IPS-NIHi7 (cell line): Measurements from ENCODE around the gene TBX2.

Experiments
- DNase-seq: peaks from one replicate; pipeline ENCODE4 v3.0.0; 2012; ENCODE audit warnings: mixed read lengths; ENCODE audit errors: extremely low spot score

TBX2 gene

DNA sequence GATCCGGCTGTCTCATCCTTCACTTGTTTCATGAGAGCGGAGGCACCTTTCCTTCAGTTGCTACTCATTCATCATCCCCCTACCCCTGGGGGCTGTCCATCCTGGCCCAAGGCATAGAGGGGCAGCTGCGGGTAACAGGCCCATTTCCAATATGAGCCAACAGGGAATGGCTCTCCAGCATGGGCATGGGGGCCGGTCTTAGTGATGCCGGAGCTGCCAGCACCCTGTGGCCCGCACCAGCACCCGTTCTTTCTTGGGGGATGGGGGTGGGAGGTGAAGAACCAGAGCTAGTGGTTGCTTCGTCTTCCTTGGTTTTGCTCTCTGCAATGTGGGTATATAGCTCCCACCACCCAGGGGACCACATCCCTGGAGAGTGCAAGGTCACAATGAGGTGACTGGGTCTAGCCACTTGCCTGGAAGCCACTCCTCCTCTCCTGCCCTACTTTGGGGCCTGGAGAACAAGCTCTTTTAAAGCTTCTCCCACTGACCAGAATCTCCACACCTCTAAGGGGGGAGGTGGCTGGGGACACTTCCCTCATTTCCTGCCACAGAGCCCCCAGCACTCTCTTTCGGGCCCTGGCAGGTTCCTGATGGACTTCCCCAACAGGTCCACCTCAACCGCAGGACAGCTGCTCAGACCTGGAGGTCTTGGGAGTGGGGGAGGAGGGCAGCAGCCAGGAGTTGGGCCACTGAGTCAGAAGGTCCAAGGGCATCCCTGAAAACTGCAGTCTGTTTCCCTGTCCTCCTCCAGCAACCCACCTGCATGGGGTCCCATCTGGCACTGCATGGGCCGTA is 11.9 kb upstream of the TBX2 start:
- DNase-seq: no peak

DNA sequence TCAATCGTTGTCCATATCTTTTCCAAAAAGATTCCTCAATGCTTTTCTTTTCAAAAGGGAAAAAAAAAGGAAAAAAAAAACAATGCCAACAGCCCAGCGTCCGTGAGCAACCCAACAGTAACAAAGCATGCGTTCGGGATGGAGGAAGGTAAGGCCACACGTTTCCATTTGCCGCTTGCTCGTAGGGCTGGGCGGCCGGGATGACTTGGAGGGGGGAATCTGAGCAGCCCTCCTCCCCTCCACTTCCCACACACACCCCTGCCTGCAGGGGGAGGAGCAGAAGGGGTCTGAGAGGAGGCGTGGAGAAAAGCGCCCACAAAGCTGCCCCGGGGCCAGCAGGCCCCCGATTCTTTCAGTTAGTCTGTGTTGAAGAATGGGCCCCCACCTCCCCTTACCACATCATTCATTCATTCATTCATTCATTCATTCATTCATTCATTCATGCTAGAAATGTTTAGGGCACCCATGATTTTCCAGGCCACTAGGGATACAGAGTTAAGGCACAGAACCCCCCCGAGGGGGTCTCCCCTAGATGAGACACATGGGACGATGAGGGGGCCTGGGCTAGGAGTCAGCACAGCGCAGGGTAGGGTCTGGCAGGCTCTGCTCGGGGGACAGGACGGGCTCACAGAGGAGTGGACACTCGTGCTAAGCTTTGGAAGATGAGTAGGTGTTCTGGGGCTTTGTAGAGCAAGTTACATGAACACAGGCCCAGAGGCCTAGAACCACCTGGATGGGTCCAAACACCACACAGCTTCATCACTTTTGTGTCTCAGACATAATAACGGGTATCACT is 10.9 kb upstream of the TBX2 start:
- DNase-seq: no peak

DNA sequence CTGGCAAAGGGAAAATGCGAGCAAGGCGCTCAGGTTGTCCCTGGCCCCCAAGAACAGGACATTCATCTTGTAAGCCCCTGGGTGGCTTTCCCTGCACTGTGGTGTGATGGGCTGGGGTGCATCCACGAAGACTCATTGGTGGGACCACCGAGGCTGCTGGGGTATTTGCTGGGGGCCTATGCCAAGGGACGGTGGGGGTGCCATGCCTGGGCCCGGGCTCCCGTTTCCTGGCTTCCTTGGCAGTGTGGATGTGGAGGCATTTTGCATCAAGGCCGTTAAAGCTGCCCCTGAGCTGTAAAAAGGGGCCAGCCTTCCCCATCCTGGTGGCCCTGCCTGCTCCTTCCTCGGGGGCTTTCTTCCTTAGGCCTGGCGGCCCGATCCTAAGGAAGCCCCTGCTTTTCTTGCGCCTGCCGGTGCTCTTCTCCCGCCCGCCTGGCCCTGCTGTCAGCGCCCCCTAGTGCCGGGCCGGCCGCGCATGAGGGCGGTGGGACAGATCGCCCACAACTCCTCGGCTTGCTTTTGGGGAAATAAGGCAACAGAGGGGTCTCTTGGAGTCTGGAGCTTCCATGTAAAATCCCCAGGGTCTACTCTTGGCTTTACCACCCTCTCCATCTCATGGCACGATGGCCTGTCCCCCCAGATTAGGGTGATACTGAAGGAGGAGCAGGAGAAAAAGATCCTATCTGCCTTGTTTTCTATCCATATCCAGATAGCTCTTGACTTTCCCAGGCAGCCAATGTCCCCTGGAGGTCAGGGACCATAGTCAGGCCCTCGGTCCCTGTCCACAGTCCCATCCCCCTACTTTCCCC is 9.8 kb upstream of the TBX2 start:
- DNase-seq: peak; percentile 87

DNA sequence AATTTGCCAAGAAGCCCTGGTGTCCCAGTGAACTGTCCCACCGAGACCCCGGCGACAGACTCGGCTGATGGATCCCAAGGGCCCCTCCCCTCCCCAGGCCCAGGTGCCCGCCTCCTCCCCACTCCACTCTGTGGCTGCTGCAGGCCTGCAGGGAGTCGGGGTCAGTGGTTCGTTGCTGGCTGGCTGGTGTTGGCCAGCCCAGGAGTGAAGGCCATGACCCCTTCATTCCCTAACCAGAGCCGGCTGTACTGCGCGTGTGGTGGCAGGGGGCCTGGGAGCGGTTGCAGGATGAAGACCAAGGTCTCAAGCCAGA is 9.2 kb upstream of the TBX2 start:
- DNase-seq: no peak

DNA sequence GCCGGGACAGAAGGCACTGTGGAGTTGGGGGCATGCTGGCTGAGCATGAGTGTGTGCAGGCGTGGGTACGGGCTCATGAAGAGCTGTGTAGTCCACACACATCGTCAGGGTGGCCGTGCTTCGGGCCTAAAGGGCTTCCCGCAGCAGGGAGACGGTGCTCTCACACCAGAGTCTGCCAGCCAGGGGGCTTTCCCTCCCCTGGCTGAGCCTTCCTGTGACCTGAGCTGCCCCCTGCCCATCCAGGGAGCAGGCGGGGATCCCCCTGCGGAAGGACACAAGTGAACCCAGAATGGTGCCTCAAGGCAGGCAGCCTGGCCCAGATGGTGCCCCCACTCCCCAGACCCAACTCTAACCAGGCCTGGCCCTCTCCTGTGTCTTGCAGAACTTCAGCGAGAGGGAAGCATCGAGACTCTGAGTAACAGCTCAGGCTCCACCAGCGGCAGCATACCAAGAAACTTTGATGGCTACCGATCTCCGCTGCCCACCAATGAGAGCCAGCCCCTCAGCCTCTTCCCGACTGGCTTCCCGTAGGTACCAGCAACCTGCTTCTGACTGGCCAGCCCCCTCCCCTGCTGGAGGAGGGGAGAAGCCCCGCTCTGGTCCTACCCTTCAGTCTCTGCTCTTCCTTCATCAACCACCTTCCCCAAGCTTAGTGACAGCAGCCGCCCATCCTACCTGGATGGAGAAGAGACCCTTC is 7.9 kb upstream of the TBX2 start:
- DNase-seq: no peak

DNA sequence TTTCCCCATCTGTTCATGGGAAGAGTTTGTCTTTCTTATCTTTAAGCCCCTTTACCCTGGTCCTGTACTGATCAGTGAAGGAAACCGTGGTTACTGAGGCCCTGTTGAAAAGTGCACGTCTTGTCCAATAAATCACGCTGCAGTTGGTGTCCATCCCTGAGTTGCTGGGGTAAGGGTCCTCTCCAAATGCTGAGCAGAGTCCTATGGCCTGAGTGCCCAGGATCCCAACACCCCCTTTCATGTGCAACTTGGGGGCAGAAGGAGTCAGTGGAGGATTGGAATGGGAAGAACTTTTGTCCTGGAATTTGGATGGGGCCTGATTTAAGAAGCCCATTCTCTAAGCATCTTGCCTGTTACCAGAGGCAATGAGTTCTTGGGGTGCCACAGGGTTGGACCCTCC is 7.0 kb upstream of the TBX2 start:
- DNase-seq: no peak

DNA sequence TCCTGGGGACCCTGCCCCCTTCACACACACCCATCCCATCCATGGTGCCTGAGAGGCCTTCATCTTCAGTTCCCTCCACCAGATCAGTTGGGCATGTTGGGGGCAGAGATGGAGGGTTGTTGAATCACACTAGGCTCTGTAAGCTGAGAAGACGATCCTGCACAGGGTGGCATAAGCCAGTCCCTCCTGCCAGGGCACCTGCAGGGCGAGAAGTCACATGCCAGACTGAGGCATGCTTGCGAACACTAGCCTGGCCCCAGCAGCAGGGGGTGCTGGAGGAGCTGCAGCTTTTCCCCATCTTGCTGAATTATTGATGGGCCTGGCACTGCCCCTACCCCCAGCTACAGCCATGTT is 6.1 kb upstream of the TBX2 start:
- no peak for DNase-seq

DNA sequence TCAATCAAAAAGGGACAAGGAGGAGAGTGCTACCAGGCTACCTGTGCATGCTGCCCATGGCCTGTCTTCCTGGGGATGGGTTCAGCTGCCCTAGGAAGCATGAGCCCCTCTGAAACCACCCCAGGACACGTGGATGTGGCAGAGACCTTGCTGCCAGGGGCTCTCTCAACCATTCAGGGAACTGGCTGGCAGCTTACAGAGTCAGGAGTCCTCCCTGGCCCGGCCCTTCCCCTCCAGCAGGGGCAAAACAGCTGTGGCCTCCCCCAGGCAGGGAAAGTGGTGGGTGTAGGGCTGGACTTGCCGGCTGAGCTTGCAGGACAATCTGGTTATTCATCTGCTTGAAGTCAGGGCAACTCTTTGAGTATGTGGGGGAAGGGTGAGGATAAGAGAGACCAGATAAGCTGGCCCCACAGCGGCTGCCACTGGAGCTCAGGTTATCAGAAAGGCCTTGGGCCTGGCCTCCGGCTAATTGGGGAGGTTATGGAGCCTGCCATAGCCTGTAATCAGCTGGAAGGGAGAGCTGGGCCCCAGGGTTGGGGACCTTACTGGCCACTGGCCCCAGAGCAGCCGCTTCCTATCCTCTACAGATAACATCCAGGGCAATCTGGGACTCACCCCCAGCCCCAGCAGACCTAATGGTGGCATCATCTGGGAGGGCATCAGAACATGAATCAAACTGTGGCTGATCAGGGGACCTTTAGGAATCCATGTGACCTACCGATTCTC is 5.6 kb upstream of the TBX2 start:
- no peak for DNase-seq

DNA sequence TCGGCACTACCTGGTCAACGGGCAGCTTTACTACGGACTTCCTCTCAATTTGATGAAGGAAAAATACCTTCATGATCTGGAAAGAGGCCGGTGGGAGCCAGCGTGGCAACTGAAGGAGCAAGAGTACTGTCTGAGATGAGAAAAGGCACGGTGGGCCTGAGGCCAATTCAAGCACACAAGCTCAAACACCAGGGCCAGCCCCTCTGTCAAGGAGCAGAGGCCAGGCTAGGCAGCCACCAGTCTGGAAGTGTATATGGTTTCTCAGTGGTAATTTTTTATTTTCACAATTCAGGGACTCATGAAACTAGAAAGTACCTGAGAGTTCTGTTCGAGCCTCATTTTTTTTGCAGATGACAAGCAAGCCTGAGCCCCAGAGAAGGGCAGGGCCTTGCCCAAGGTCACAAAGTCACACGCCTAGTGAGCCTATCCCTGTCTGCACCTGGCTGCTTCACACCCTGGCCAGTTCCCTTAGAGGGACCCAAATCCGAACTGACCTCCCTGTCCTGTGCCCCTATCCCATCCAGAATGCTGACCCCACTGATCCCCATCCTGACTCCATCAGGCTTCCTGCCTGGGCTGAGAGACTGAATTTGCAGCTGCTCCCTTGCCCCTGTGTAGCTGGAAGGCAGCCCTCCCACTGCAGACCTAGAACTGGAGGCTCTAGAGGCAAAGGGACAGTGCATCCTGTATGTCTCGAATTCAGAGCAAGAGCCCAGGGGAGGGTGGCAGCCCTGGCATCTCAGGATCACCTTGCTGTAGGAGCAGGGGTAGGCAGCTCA is 4.8 kb upstream of the TBX2 start:
- no peak for DNase-seq

DNA sequence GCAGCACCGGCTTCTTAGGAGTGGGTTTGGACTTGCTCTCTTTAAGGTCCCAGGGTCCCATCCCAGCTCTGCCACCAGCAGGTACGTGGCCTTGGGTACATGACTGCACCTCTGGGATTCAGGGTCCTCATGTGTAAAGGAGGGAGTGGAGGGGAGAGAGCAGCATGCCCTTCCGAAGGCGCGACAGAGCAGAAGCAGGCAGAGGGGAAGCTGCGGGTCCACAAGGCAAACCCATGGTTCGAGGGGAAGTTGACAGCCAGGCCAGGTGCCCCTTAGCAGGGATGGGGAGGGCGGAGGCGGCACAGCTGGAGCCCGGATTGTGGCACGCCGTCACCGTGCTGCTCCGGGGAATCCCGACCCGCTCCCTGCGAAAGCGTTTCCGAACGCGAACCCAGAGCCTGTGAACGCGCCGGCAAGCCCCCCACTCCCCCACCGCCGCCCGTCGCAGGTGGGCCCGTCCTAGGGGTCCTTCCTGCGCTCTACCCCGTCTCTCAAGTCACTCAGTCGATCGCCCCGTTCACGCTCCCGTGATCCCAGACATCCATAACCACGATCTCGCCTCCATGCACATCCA is 4.1 kb upstream of the TBX2 start:
- DNase-seq: no peak

DNA sequence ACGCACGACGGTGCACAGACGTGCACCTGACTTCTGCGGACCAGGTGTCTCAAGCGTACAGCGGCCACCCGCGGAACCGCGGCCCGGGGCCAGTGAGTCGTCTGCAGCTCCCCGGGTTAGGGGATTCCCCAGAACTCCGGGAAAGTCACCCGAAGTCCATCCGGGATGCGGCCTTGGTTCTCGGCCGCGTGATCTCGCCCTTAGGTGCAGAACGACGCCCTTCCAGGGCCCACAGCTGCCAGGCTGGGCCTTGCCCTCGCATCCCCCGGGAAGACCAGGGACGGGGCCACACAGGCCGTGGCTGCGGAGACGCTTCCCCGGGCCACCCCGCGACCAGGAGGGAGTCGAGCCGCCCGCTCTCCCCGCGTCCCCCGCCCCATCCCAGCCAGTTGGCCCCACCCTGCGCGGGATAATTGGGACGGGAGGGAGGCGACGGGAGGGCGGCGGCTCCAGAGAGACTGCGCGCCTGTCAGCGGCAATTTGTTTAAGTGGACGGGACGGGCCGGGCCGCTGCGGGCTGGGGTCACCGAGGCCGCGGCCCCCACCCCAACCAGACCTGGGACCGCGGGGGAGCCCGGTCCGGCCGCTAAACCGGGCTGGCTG is 3.6 kb upstream of the TBX2 start:
- no peak for DNase-seq

DNA sequence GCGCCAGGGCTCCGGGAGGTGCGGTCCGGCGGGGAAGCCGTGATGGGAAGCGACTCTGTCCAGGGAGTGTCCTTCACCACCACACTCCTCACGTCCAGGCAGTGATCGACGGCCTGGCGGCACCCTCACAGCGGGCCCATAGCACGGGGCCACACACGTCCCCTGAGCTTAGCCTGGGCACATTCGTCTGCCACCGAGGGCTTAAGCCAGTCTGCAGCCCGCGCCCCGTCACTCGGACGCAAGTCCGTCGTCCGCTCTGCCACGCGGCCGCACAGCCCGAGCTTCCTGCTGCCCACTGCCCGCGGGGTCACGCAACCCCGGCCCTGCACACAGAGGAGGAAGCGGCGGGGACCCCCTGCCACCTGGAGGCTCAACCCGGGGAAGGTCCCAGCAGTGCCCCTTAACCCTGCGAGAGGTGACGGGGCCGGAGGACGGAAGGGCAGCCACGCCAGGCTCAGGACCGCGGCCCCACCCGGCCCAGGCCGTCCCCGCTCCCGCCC is 3.0 kb upstream of the TBX2 start:
- DNase-seq: no peak

DNA sequence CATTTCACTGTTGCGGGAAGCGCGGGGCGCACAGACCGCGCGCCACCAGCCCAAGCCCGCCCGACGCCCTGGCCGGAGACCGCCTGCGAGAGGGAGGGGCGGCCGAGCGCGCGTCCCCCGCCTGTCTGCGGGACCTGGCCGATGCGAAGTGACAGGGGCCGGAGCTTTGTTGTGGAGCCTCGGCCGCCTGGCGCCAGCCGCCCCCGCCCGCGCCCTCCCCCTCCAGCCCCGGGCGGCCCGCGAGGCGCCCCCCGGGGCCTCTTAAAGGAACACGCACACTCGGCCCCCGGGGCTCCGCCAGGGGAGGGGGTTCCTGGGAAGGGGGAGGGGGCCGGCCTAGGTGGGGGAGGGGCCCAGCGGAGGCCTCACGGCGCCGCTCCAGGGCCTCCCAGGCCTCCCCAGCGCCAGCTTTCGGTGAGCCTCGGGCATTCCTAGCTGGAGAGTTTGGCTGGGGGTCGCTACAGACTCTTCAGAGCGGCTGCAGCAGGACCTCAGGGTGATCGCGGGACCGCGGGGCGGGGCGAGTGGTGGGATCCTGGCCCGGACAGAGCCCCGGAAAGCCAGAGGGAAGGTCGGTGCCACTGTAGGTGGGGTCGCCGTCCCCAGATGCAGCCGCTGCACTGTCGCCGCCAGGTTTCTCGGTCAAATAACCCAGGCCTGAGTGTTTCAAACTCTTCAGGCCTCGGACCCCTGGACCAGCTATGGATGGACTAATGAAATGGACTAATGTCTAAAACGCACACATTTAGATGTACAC is 2.4 kb upstream of the TBX2 start:
- peak; percentile 68 for DNase-seq

DNA sequence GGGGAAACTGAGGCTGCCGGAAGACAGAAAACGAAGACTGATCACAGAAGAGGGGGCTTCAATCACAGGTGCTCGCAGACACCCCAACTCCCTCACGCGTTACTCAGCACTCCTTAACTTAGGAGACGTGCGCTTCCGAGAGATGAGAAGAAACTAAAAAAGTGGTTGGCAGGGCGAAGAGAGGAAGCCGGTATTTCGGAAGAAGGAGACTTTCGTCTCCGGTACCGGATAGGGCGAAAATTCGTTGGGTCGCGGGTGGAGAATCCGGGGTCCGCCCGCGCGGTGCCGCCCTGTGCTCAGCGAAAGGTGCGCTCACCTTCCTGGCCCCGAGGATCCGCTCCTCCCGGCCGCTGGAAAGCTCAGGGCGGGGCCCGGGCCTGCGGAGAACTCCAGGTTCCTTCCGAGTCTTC is 917 bp upstream of the TBX2 start:
- no peak for DNase-seq

DNA sequence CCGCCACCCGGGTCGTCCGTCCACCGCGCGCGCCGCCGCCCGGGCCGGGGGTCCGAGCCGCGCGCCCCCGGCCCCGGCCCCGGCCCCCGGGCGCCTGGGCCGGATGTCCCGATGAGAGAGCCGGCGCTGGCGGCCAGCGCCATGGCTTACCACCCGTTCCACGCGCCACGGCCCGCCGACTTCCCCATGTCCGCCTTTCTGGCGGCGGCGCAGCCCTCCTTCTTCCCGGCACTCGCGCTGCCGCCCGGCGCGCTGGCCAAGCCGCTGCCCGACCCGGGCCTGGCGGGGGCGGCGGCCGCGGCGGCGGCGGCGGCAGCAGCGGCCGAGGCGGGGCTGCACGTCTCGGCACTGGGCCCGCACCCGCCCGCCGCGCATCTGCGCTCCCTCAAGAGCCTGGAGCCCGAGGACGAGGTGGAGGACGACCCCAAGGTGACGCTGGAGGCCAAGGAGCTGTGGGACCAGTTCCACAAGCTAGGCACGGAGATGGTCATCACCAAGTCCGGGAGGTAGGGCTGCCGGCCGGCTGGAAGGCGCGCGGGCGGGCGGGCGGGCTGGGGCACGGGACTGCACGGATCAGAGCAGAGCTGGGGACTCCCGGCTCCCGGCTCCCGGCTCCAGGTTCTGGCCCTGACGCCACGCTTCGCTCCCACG is 548 bp downstream of the TBX2 start:
- DNase-seq: no peak

DNA sequence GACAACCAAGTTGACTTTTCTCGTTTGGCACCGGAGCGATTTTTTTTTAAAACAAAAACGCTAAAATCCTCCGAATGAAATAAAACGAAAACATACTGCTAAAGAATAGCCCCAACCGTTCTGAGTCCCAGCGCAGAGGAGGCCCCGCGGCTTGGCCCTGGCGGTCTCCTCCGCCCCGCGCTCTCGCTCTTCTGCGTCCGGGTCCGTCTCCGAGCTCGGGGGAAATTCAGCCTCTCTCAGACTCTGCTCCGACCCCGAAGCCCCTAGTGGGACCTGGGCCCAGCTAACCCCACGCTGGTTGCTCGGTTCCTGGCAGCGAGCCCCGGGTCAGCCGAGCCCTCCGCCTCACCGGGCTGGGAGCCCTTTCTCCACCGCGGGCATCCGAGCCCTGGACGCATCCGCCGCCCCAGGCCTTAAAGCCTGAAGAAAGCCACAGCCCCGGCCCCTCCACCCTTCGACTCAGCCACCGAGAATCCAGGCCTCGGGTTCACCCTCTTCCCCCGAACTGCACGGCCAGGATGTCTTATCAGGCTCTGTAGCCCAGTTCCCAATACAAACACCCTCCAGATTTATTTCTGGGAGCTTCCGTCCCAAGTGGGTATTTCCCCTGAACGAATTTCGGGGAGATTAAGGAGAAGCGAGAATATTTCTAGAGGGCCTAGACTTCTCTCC is 1.2 kb downstream of the TBX2 start:
- DNase-seq: no peak

DNA sequence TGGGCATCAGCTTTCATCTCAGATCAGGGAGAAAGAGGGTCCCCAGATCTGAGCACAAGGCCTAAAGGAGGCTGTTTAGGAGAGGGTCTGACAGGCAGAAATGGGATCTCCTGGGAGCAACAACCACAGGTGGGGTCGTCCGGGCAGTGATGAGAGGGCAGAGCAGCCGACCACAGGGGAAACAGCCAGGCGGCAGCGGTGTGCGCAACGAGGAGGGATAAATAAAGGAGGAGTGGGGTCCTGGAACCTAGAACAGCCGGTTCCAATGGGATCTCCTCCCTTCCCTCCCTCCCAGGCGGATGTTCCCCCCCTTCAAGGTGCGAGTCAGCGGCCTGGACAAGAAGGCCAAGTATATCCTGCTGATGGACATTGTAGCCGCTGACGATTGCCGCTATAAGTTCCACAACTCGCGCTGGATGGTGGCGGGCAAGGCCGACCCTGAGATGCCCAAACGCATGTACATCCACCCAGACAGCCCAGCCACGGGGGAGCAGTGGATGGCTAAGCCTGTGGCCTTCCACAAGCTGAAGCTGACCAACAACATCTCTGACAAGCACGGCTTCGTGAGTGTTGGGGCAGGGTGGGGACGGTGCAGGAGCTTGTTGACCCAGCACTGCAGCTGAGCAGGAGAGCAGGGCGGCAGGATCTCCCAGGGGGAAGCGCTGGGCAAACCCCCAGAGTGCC is 1.9 kb downstream of the TBX2 start:
- no peak for DNase-seq
